GM23338 (cell line): ENCODE data around the gene NCSTN. TPM values are rescaled to one million over a fixed set of nuclear protein-coding genes. Genes with fewer than 3 reads are reported as not detected.

Experiments
- ATAC-seq: fragments of 200-7000 bp; cut with Tn5 transposase; 3 replicates; pipeline ENCODE4 v1.9.1; 2020
- DNase-seq: peaks from one replicate; pipeline ENCODE4 v3.0.0-alpha.2; 2015; ENCODE audit warnings: low spot score
- H2AFZ ChIP-seq: fragments of 200-600 bp; sonication (generic); 2 replicates; pipeline ENCODE4 v1.8.0; 2016; ENCODE audit warnings: antibody characterized with exemption, mild to moderate bottlenecking, moderate library complexity
- H3F3A ChIP-seq: fragments of 200-600 bp; sonication (generic); replicated peaks from 2 replicates; pipeline ENCODE4 v1.8.0; 2017; ENCODE audit warnings: antibody characterized with exemption, mixed run types, low read depth
- H3K27ac ChIP-seq: fragments of 200-600 bp; sonication (generic); 2 replicates; pipeline ENCODE4 v1.6.1; 2016; ENCODE audit warnings: low read depth
- H3K27me3 ChIP-seq: fragments of 200-600 bp; sonication (generic); 2 replicates; pipeline ENCODE4 v1.8.0; 2016; ENCODE audit warnings: mild to moderate bottlenecking, mixed run types, moderate library complexity; ENCODE audit not compliant: insufficient read depth
- H3K36me3 ChIP-seq: fragments of 200-600 bp; sonication (generic); 2 replicates; pipeline ENCODE4 v1.8.0; 2016; ENCODE audit warnings: mild to moderate bottlenecking; ENCODE audit not compliant: insufficient read depth
- H3K4me1 ChIP-seq: fragments of 200-600 bp; sonication (generic); 2 replicates; pipeline ENCODE4 v1.8.0; 2016; ENCODE audit warnings: mild to moderate bottlenecking, moderate library complexity; ENCODE audit not compliant: insufficient read depth
- H3K4me2 ChIP-seq: fragments of 200-600 bp; sonication (generic); 2 replicates; pipeline ENCODE4 v1.7.1; 2017; ENCODE audit warnings: mixed run types
- H3K4me3 ChIP-seq: fragments of 200-600 bp; sonication (generic); 2 replicates; pipeline ENCODE4 v1.6.1; 2016; ENCODE audit warnings: mixed run types
- H3K79me2 ChIP-seq: fragments of 200-600 bp; sonication (generic); replicated peaks from 2 replicates; pipeline ENCODE4 v1.8.0; 2017; ENCODE audit warnings: mild to moderate bottlenecking; ENCODE audit not compliant: insufficient read depth
- H3K9me2 ChIP-seq: fragments of 200-600 bp; sonication (generic); 2 replicates; pipeline ENCODE4 v1.8.0; 2017; ENCODE audit not compliant: insufficient read depth
- H4K20me1 ChIP-seq: fragments of 200-600 bp; sonication (generic); replicated peaks from 2 replicates; pipeline ENCODE4 v1.8.0; 2017; ENCODE audit warnings: mild to moderate bottlenecking; ENCODE audit not compliant: insufficient read depth
- H3K27ac Mint-ChIP-seq: 2 replicates; pipeline ENCODE4 v1.8.0; 2020; ENCODE audit warnings: inconsistent platforms, mild to moderate bottlenecking, moderate library complexity, mixed read lengths
- H3K27me3 Mint-ChIP-seq: 3 replicates; pipeline ENCODE4 v1.8.0; 2022; ENCODE audit warnings: low read depth, mild to moderate bottlenecking, moderate library complexity, mixed read lengths, inconsistent platforms; ENCODE audit not compliant: insufficient read depth, poor library complexity
- H3K36me3 Mint-ChIP-seq: 3 replicates; pipeline ENCODE4 v1.8.0; 2021; ENCODE audit warnings: low read depth, mild to moderate bottlenecking, inconsistent platforms, moderate library complexity, mixed read lengths
- H3K4me1 Mint-ChIP-seq: 3 replicates; pipeline ENCODE4 v1.8.0; 2020; ENCODE audit warnings: mild to moderate bottlenecking, inconsistent platforms, mixed read lengths
- H3K4me3 Mint-ChIP-seq: 3 replicates; pipeline ENCODE4 v1.8.0; 2021; ENCODE audit warnings: moderate library complexity, mild to moderate bottlenecking, inconsistent platforms, mixed read lengths
- H3K9me3 Mint-ChIP-seq: 3 replicates; pipeline ENCODE4 v1.8.0; 2020; ENCODE audit warnings: moderate library complexity, mild to moderate bottlenecking, inconsistent platforms, mixed read lengths
- CREB1 ChIP-seq: fragments of 250-450 bp; sonication (Bioruptor Pico); IDR thresholded peaks from 2 replicates; pipeline ENCODE4 v1.5.0; 2020; ENCODE audit warnings: low read depth, mild to moderate bottlenecking, moderate library complexity
- CTCF ChIP-seq, 2 experiments: fragments of 200-600 bp in 1 of 2; sonication (generic) in 1 of 2; conservative IDR thresholded peaks; 2 replicates each; pipeline versions ENCODE4 v1.5.1 to v1.6.1; 2016 to 2017; ENCODE audit warnings: antibody characterized with exemption in 2 of 2, low read depth in 2 of 2, mild to moderate bottlenecking in 2 of 2, moderate library complexity in 1 of 2
- ETS1 ChIP-seq: IDR thresholded peaks from 2 replicates; pipeline ENCODE4 v1.6.1; 2016; ENCODE audit warnings: antibody characterized with exemption
- EZH2 ChIP-seq: fragments of 200-600 bp; sonication (generic); IDR thresholded peaks from one replicate; pipeline ENCODE4 v1.8.0; 2017; ENCODE audit warnings: antibody characterized with exemption, mild to moderate bottlenecking, low read depth; ENCODE audit not compliant: unreplicated experiment
- EZH2phosphoT487 ChIP-seq: fragments of 200-600 bp; sonication (generic); IDR thresholded peaks from one replicate; pipeline ENCODE4 v1.8.1; 2018; ENCODE audit warnings: antibody characterized with exemption; ENCODE audit not compliant: unreplicated experiment
- JUNB ChIP-seq: IDR thresholded peaks from one replicate; pipeline ENCODE4 v1.6.1; 2016; ENCODE audit warnings: antibody characterized with exemption; ENCODE audit not compliant: unreplicated experiment
- NANOG ChIP-seq: IDR thresholded peaks from 2 replicates; pipeline ENCODE4 v1.6.1; 2016; ENCODE audit warnings: antibody characterized with exemption, borderline replicate concordance
- POLR2AphosphoS5 ChIP-seq: IDR thresholded peaks from 2 replicates; pipeline ENCODE4 v1.6.1; 2016; ENCODE audit warnings: antibody characterized with exemption, low read depth
- REST ChIP-seq: IDR thresholded peaks from one replicate; pipeline ENCODE4 v1.6.1; 2018; ENCODE audit warnings: antibody characterized with exemption; ENCODE audit not compliant: unreplicated experiment
- STAT1 ChIP-seq: IDR thresholded peaks from one replicate; pipeline ENCODE4 v1.6.1; 2016; ENCODE audit warnings: antibody characterized with exemption; ENCODE audit not compliant: unreplicated experiment
- ZNF114 ChIP-seq: fragments of 250-450 bp; sonication (Bioruptor Pico); IDR thresholded peaks from 2 replicates; pipeline ENCODE4 v1.5.0; 2020; ENCODE audit warnings: mild to moderate bottlenecking, moderate library complexity
- ZNF331 ChIP-seq: fragments of 250-450 bp; sonication (Bioruptor Pico); IDR thresholded peaks from 2 replicates; pipeline ENCODE4 v1.5.0; 2020; ENCODE audit warnings: low read depth, mild to moderate bottlenecking, moderate library complexity
- polyA plus RNA-seq: library from polyadenylated mRNA; unstranded; fragments of >200 nt; fragmentation: Nextera tagmentation; extraction: Ambion mirVana; gene quantifications from 2 replicates; pipeline ENCODE4 v1.2.1, GENCODE V29; 2016
- total RNA-seq: library from RNA; depleted of rRNA; stranded (reverse); fragments of >200 nt; shearing (Covaris generic); gene quantifications from 2 replicates; pipeline ENCODE4 v1.2.3, GENCODE V29; 2014

Gene NCSTN
- total and polyA plus RNA-seq, 2 experiments from 2014 or later: 36.0 to 45.9 TPM

GRCh38 chr1:160406131-160406968 is 63.2 kb downstream of the NCSTN start (continued):
- no peak for TF ChIP-seq REST
- TF ChIP-seq NANOG: no peak
- no peak for TF ChIP-seq EZH2phosphoT487
- no peak for TF ChIP-seq CREB1 (CRISPR knock-in tag)
- no peak for TF ChIP-seq STAT1
- no peak for TF ChIP-seq JUNB
- no peak for TF ChIP-seq ZNF331
- TF ChIP-seq EZH2: no peak
- TF ChIP-seq ZNF114 (CRISPR knock-in tag): no peak

DNA sequence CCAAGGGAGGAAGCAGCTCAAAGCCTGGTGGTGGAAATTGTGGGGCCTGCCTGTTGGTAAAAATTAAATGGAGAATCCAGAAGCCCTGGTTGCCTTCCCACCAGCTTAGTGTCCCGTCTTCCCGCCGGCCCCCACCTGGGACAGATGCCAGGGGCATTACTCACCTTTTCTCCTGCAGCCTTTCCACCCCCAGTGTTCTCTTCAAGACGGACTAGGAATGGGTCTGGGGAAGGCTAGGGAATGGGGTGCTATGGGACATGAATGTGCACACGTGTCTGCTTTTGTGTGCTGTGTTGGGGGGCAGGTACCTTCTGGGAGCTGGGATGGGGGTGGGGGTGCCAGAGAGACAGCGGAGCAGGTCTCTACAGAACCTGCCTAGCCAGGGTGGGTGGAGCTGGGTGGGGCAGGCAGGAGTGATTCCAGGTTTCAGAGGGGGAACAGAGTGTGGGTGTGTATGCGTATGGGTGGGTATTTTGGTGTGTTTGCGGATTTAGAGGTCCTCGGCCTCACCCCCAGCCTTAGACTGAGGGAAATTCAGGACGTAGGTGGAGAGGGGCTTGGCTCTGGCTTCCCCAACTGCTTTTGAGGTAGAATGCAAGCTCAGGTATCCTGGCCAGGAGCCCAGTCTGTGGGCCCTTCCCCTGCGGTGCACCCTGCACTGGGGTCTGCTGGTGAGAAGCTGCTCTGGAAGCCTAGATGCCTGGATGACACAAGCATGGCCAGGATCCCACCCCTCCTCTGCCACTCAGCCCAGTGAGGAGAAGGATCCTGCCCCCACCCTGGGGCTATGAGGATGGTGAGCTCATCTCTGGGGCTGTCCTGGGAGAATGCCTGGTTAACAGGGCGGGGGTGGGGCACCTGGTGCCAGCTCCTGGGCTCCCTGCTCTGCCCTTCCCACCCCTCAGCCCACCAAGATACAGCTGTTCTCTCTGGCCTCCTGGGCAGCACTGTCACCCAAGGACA is 64.9 kb downstream of the NCSTN start:
- Histone ChIP-seq H2AFZ (no peak overlapping the region), H3K27ac (peak overlapping the region; percentile 78; the same call in 1 of the 2 replicates), H3K36me3 (no peaks in the 10 kb centered on the region), H3K9me2 (no peaks in the 10 kb centered on the region), H4K20me1 (peaks cover 27% of the 10 kb centered on the region; the same call in 1 of the 2 replicates), H3F3A (0 out of 2 replicates have a peak, but pooled peaks cover 3% of the 10 kb centered on the region), H3K79me2 (peaks cover 99% of the 10 kb centered on the region), H3K4me3 (no peak overlapping the region), H3K27me3 (no peaks in the 10 kb centered on the region), H3K4me1 (peaks cover 59% of the 10 kb centered on the region), H3K4me2 (peak overlapping the region; percentile 38; the same call in 1 of the 2 replicates)
- H3K27me3 Mint-ChIP-seq: peaks cover 7% of the 10 kb centered on the region
- ATAC-seq (peak; percentile 6), DNase-seq (no peak)
- 0 out of 2 replicates have a peak overlapping the region, but pooled peaks have one; percentile 13 for H3K27ac Mint-ChIP-seq
- H3K36me3 Mint-ChIP-seq: peaks cover 16% of the 10 kb centered on the region
- no peak overlapping the region for H3K4me3 Mint-ChIP-seq
- no peaks in the 10 kb centered on the region for H3K9me3 Mint-ChIP-seq
- peaks cover 80% of the 10 kb centered on the region for H3K4me1 Mint-ChIP-seq
- TF ChIP-seq CTCF (conservative IDR thresholded peaks at IDR 0.05; ENCODE audit: low read depth in 2 of 2): no peak
- no peak for TF ChIP-seq JUNB
- TF ChIP-seq CREB1 (CRISPR knock-in tag): no peak
- no peak for TF ChIP-seq STAT1
- TF ChIP-seq ETS1: no peak
- TF ChIP-seq REST: no peak
- no peak for TF ChIP-seq POLR2AphosphoS5
- no peak for TF ChIP-seq EZH2
- no peak for TF ChIP-seq ZNF114 (CRISPR knock-in tag)
- no peak for TF ChIP-seq ZNF331
